Ishikawa (cell line): ENCODE results near the gene SLC48A1.

ENCODE experiments used
- CEBPB ChIP-seq: IDR thresholded peaks from 2 replicates; pipeline ENCODE4 v1.6.1; 2012
- CREB1 ChIP-seq: IDR thresholded peaks from 2 replicates; pipeline ENCODE4 v1.6.1; 2012; ENCODE audit warnings: low read depth
- EGR1 ChIP-seq: IDR thresholded peaks from 2 replicates; pipeline ENCODE4 v1.6.1; 2012
- EP300 ChIP-seq: IDR thresholded peaks from 2 replicates; pipeline ENCODE4 v1.6.1; 2012; ENCODE audit warnings: borderline replicate concordance
- FOXM1 ChIP-seq: IDR thresholded peaks from 2 replicates; pipeline ENCODE4 v1.6.1; 2012; ENCODE audit warnings: low read depth, borderline replicate concordance
- NFIC ChIP-seq: IDR thresholded peaks from 2 replicates; pipeline ENCODE4 v1.6.1; 2012
- RAD21 ChIP-seq: IDR thresholded peaks from 2 replicates; pipeline ENCODE4 v1.6.1; 2012; ENCODE audit warnings: low read depth
- REST ChIP-seq: IDR thresholded peaks from 2 replicates; pipeline ENCODE4 v1.6.1; 2012; ENCODE audit warnings: low read depth, mild to moderate bottlenecking
- TAF1 ChIP-seq: IDR thresholded peaks from 2 replicates; pipeline ENCODE4 v1.6.1; 2012; ENCODE audit warnings: low read depth, mild to moderate bottlenecking
- TCF12 ChIP-seq: IDR thresholded peaks from 2 replicates; pipeline ENCODE4 v1.6.1; 2012; ENCODE audit warnings: low read depth
- TEAD4 ChIP-seq: IDR thresholded peaks from 2 replicates; pipeline ENCODE4 v1.6.1; 2012
- YY1 ChIP-seq: IDR thresholded peaks from 2 replicates; pipeline ENCODE4 v1.6.1; 2012; ENCODE audit warnings: low read depth
- ZBTB7A ChIP-seq: IDR thresholded peaks from 2 replicates; pipeline ENCODE4 v1.6.1; 2012; ENCODE audit warnings: low read depth
- TF ChIP-seq, protein P1 (sequence below): IDR thresholded peaks from 2 replicates; pipeline ENCODE4 v1.6.1; 2012
- TF ChIP-seq, protein P2 (sequence below): IDR thresholded peaks from 2 replicates; pipeline ENCODE4 v1.6.1; 2012

Gene SLC48A1

DNA sequence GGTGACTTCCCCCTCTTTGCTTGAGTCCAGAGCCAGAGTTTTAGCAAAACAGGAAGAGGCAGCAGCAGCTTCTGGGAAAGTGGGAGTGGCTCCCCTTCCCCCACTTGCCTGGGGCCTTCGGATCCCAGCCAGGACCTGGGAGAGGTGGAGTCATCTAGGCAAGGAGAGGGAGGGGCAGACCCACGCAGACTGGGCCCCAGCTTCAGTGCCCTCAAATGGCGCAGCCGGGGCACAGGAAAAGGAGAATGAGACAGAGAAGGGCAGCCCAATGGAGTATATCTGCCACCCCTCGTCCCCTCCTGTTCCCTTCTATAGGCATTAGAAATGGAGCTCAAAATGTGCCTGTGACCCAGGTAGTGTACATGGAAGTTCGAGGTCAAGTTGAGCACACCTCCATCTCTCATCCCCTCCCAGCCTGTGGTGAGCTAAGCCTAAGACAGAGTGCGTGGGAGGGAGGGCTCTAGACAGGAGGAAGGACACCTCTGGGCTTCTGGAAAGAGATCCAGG is 56.0 kb downstream of the SLC48A1 start:
- peak; percentile 78 for TF ChIP-seq ZBTB7A
- peak; percentile 67; the same call in 1 of the 2 replicates for TF ChIP-seq TAF1
- TF ChIP-seq, protein P1, sequence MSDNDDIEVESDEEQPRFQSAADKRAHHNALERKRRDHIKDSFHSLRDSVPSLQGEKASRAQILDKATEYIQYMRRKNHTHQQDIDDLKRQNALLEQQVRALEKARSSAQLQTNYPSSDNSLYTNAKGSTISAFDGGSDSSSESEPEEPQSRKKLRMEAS, result peak; percentile 70
- no peak for TF ChIP-seq CREB1
- TF ChIP-seq NFIC, result peak; percentile 86
- TF ChIP-seq TCF12, result peak; percentile 82
- peak; percentile 24; the same call in 1 of the 2 replicates for TF ChIP-seq RAD21
- TF ChIP-seq EGR1, result peak; percentile 80
- TF ChIP-seq FOXM1, result no peak
- no peak for TF ChIP-seq REST
- TF ChIP-seq TEAD4, result no peak
- TF ChIP-seq EP300, result peak; percentile 68; the same call in 1 of the 2 replicates
- TF ChIP-seq, protein P2, sequence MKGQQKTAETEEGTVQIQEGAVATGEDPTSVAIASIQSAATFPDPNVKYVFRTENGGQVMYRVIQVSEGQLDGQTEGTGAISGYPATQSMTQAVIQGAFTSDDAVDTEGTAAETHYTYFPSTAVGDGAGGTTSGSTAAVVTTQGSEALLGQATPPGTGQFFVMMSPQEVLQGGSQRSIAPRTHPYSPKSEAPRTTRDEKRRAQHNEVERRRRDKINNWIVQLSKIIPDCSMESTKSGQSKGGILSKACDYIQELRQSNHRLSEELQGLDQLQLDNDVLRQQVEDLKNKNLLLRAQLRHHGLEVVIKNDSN, result no peak
- TF ChIP-seq YY1, result peak; percentile 78
- TF ChIP-seq CEBPB, result no peak

- TF ChIP-seq, protein P2, result no peak
- no peak for TF ChIP-seq YY1
- no peak for TF ChIP-seq CEBPB
- no peak for TF ChIP-seq TAF1
- TF ChIP-seq TCF12, result no peak
- TF ChIP-seq EGR1, result no peak
- TF ChIP-seq FOXM1, result no peak
- TF ChIP-seq REST, result no peak
- TF ChIP-seq, protein P1, result no peak
Observed at GRCh38 chr12:47829584-47829983, 56.5 kb downstream of the SLC48A1 start.
